Breast epithelium (tissue), 4 donors: ENCODE measurements around the gene HGD. TPM values are rescaled to one million over a fixed set of nuclear protein-coding genes. Genes with fewer than 3 reads are reported as not detected.

Source experiments
- DNase-seq, 2 donors: peaks; one replicate each; pipeline ENCODE4 v3.0.0-alpha.2; 2019; ENCODE audit warnings: low spot score in 2 of 2
- H3K27ac ChIP-seq, 2 donors: fragments of 200-600 bp; sonication (generic) in 1 of 2; one replicate each; pipeline ENCODE4 v1.5.1; 2016 to 2019; ENCODE audit warnings: mild to moderate bottlenecking in 1 of 2
- H3K27me3 ChIP-seq, 2 donors: fragments of 200-600 bp; sonication (generic) in 1 of 2; one replicate each; pipeline versions ENCODE4 v1.5.1 to v1.6.0; 2017 to 2019; ENCODE audit warnings: control low read depth in 1 of 2, mild to moderate bottlenecking in 1 of 2
- H3K36me3 ChIP-seq: fragments of 200-600 bp; one replicate; pipeline ENCODE4 v1.5.1; 2019
- H3K4me1 ChIP-seq, 2 donors: fragments of 200-600 bp; sonication (generic); one replicate each; pipeline ENCODE4 v1.5.1; 2016 to 2019; ENCODE audit warnings: control low read depth in 1 of 2
- H3K4me3 ChIP-seq, 3 donors: fragments of 200-600 bp; sonication (generic); 1 replicate in 2 of 3; 2 replicates in 1 of 3; pipeline ENCODE4 v1.5.1; 2016 to 2019; ENCODE audit warnings: mild to moderate bottlenecking in 3 of 3, moderate library complexity in 2 of 3
- H3K9me3 ChIP-seq, 2 donors: fragments of 200-600 bp; sonication (generic) in 1 of 2; one replicate each; pipeline ENCODE4 v1.5.1; 2016 to 2019; ENCODE audit warnings: control low read depth in 1 of 2
- CTCF ChIP-seq, 3 donors: fragments of 450-650 bp; IDR thresholded peaks; one replicate each; pipeline ENCODE4 v1.5.1; 2016 to 2017; ENCODE audit warnings: antibody characterized with exemption in 3 of 3, mild to moderate bottlenecking in 3 of 3, moderate library complexity in 3 of 3
- POLR2A ChIP-seq: fragments of 450-650 bp; IDR thresholded peaks from one replicate; pipeline ENCODE4 v1.6.1; 2016; ENCODE audit warnings: antibody characterized with exemption, mild to moderate bottlenecking, moderate library complexity
- POLR2AphosphoS5 ChIP-seq, 3 donors: sonication (generic); formaldehyde crosslinking; IDR thresholded peaks; one replicate each; pipeline ENCODE4 v1.6.1; 2017; ENCODE audit warnings: antibody characterized with exemption in 3 of 3
- intact Hi-C: fragments of 100-400 bp; cut with DNase I; formaldehyde crosslinking; loops from one replicate; pipeline ENCODE4 v1.15.1; 2023; ENCODE audit warnings: low total_unique reads
- total RNA-seq, 3 donors: library from RNA; depleted of rRNA; stranded (reverse); fragments of >200 nt; gene quantifications; one replicate each; pipeline ENCODE4 v1.1.0, GENCODE V29; 2016

The HGD gene
- total RNA-seq, 3 donors from 2014 or later = 5.1 to 25.9 TPM; not detected in 1

GRCh38 chr3:120710369-120710768, 28.3 kb upstream of the HGD start:
- Histone ChIP-seq H3K27ac (no peak overlapping the region), H3K36me3 (no peaks in the 10 kb centered on the region), H3K27me3 (no peaks in the 10 kb centered on the region), H3K4me3 (no peak overlapping the region), H3K4me1 (no peaks in the 10 kb centered on the region), H3K9me3 (no peaks in the 10 kb centered on the region)
- TF ChIP-seq POLR2A = no peak
- TF ChIP-seq CTCF (IDR thresholded peaks at IDR 0.05) = no peak
- no peak for TF ChIP-seq POLR2AphosphoS5 (IDR thresholded peaks at IDR 0.05)
- intact Hi-C loops = no loop called here
- no peak for DNase-seq

GRCh38 chr3:120708408-120708807, 26.4 kb upstream of the HGD start:
- intact Hi-C loops = no loop called here
- TF ChIP-seq POLR2AphosphoS5 (IDR thresholded peaks at IDR 0.05) (no peak), CTCF (IDR thresholded peaks at IDR 0.05) (no peak)
- Histone ChIP-seq H3K9me3 (no peaks in the 10 kb centered on the region), H3K27me3 (no peaks in the 10 kb centered on the region), H3K27ac (no peak overlapping the region), H3K4me3 (no peak overlapping the region), H3K36me3 (no peaks in the 10 kb centered on the region), H3K4me1 (no peaks in the 10 kb centered on the region)
- no peak for DNase-seq

- no peak for DNase-seq
- intact Hi-C loops = no loop called here
Observed at GRCh38 chr3:120706950-120707349, 24.9 kb upstream of the HGD start.

GRCh38 chr3:120705884-120706582, 24.0 kb upstream of the HGD start:
- H3K27me3 ChIP-seq = no peaks in the 10 kb centered on the region
- H3K4me3 ChIP-seq = no peak overlapping the region
- DNase-seq = no peak
- H3K4me1 ChIP-seq = no peaks in the 10 kb centered on the region
- no peaks in the 10 kb centered on the region for H3K9me3 ChIP-seq
- TF ChIP-seq CTCF (IDR thresholded peaks at IDR 0.05) (no peak), POLR2A (no peak), POLR2AphosphoS5 (IDR thresholded peaks at IDR 0.05) (no peak)
- intact Hi-C loops = no loop called here
- no peaks in the 10 kb centered on the region for H3K36me3 ChIP-seq
- H3K27ac ChIP-seq = no peak overlapping the region

More at GRCh38 chr3:120706950-120707349, 24.9 kb upstream of the HGD start:
- no peak overlapping the region for H3K27ac ChIP-seq
- no peaks in the 10 kb centered on the region for H3K36me3 ChIP-seq
- H3K27me3 ChIP-seq = no peaks in the 10 kb centered on the region
- no peaks in the 10 kb centered on the region for H3K4me1 ChIP-seq
- no peaks in the 10 kb centered on the region for H3K9me3 ChIP-seq
- TF ChIP-seq POLR2AphosphoS5 (IDR thresholded peaks at IDR 0.05) (no peak), CTCF (IDR thresholded peaks at IDR 0.05) (no peak), POLR2A (no peak)
- no peak overlapping the region for H3K4me3 ChIP-seq

- Histone ChIP-seq H3K27me3 (no peaks in the 10 kb centered on the region), H3K27ac (no peak overlapping the region), H3K9me3 (no peaks in the 10 kb centered on the region), H3K4me3 (no peak overlapping the region), H3K4me1 (no peaks in the 10 kb centered on the region), H3K36me3 (no peaks in the 10 kb centered on the region)
- DNase-seq = no peak
- TF ChIP-seq CTCF (IDR thresholded peaks at IDR 0.05) = no peak
- intact Hi-C loops = no loop called here
Observed at GRCh38 chr3:120699333-120699732, 17.3 kb upstream of the HGD start.
